Gastrocnemius medialis (tissue), 4 donors: ENCODE results near the gene ZBTB44. TPM values are rescaled to one million over a fixed set of nuclear protein-coding genes. Genes with fewer than 3 reads are reported as not detected.

ENCODE experiments used
- ATAC-seq, 2 donors: fragments of 150-250 bp; one replicate each; pipeline ENCODE4 v1.9.1; 2016
- DNase-seq, 2 donors: peaks; one replicate each; pipeline ENCODE4 v3.0.0-alpha.2; 2019
- H3K27ac ChIP-seq, 4 donors: fragments of 200-600 bp; sonication (generic); 1 replicate in 1 of 4; 2 replicates in 3 of 4; pipeline ENCODE4 v1.5.1; 2016 to 2018; ENCODE audit warnings: mild to moderate bottlenecking in 2 of 4, moderate library complexity in 1 of 4
- H3K27me3 ChIP-seq, 3 donors: fragments of 200-600 bp; sonication (generic) in 2 of 3; 1 replicate in 1 of 3; 2 replicates in 2 of 3; pipeline versions ENCODE4 v1.5.1 to v1.6.0; 2016 to 2019; ENCODE audit warnings: mild to moderate bottlenecking in 1 of 3, moderate library complexity in 1 of 3
- H3K36me3 ChIP-seq, 2 donors: fragments of 200-600 bp; sonication (generic) in 1 of 2; one replicate each; pipeline ENCODE4 v1.5.1; 2017 to 2018
- H3K4me1 ChIP-seq, 2 donors: fragments of 200-600 bp; sonication (generic) in 1 of 2; one replicate each; pipeline ENCODE4 v1.5.1; 2016 to 2017; ENCODE audit warnings: mild to moderate bottlenecking in 2 of 2
- H3K4me3 ChIP-seq, 4 donors: fragments of 200-600 bp; sonication (generic) in 3 of 4; 1 replicate in 1 of 4; 2 replicates in 3 of 4; pipeline ENCODE4 v1.5.1; 2016 to 2019; ENCODE audit warnings: mild to moderate bottlenecking in 2 of 4
- H3K9me3 ChIP-seq, 3 donors: fragments of 200-600 bp; sonication (generic) in 2 of 3; 1 replicate in 1 of 3; 2 replicates in 2 of 3; pipeline ENCODE4 v1.5.1; 2016 to 2019
- CTCF ChIP-seq, 5 experiments: fragments of 450-650 bp in 3 of 5; fragments of 200-600 bp in 2 of 5; sonication (generic) in 2 of 5; IDR thresholded peaks in 4 of 5; conservative IDR thresholded peaks in 1 of 5; 1 replicate in 4 of 5; 2 replicates in 1 of 5; pipeline ENCODE4 v1.5.1; 2016 to 2019; ENCODE audit warnings: antibody characterized with exemption in 5 of 5, mild to moderate bottlenecking in 3 of 5, moderate library complexity in 3 of 5
- POLR2A ChIP-seq, 2 donors: fragments of 450-650 bp; IDR thresholded peaks; one replicate each; pipeline ENCODE4 v1.6.1; 2017; ENCODE audit warnings: antibody characterized with exemption in 2 of 2, mild to moderate bottlenecking in 2 of 2, moderate library complexity in 2 of 2
- in situ Hi-C, 4 donors: fragments of 200-750 bp; cut with MboI; loops; one replicate each; pipeline versions ENCODE4 v1.15.0 to v1.8.0; 2017; ENCODE audit warnings: low sequenced_read_pairs in 4 of 4
- intact Hi-C: fragments of 100-400 bp; cut with DNase I; formaldehyde crosslinking; loops from one replicate; pipeline ENCODE4 v1.15.1; 2023; ENCODE audit warnings: low total_unique reads
- total RNA-seq, 4 donors: library from RNA; depleted of rRNA; stranded (reverse); fragments of >200 nt; gene quantifications; one replicate each; pipeline versions ENCODE4 v1.1.0 to v1.2.3, GENCODE V29; 2016

Gene ZBTB44
- total RNA-seq, 4 donors from 2014 or later = 57.4 to 108 (median 68.8) TPM

DNA sequence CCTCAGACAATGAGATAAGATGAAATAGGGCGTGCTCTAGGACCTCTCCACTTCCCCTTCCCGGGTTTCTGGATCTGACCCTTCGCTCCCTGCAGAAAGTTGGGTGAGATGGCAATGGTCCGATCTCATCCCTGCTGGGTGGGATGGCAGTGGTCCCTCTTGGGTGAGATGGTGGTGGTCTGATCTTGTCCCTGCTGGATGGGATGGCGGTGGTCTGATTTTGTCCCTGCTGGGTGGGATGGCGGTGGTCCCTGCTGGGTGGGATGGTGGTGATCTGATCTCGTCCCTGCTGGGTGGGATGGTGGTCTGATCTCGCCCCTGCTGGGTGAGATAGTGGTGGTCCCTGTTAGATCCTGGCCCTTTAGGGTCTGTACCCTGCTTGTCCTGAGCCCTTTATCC, 133.8 kb downstream of the ZBTB44 start:
- no peaks in the 10 kb centered on the region for H3K36me3 ChIP-seq
- TF ChIP-seq CTCF (IDR thresholded peaks at IDR 0.05 in 4 of 5, conservative IDR thresholded peaks at IDR 0.05 in 1 of 5) (no peak), POLR2A (IDR thresholded peaks at IDR 0.05) (no peak)
- no peak overlapping the region for H3K4me3 ChIP-seq
- in situ Hi-C loops = no loop called here
- H3K9me3 ChIP-seq = no peaks in the 10 kb centered on the region
- DNase-seq (no peak), ATAC-seq (no peak)
- no peaks in the 10 kb centered on the region for H3K27me3 ChIP-seq
- H3K27ac ChIP-seq = no peak overlapping the region
- intact Hi-C loops = no loop called here
- peaks cover 19 to 21% of the 10 kb centered on the region in 2 donors for H3K4me1 ChIP-seq

GRCh38 chr11:130180491-130180890, 134.2 kb downstream of the ZBTB44 start:
- in situ Hi-C loops (no loop called here), intact Hi-C loops (no loop called here)
- H3K9me3 ChIP-seq = no peaks in the 10 kb centered on the region
- no peak for ATAC-seq
- H3K4me3 ChIP-seq = no peak overlapping the region
- no peak for TF ChIP-seq POLR2A (IDR thresholded peaks at IDR 0.05)
- TF ChIP-seq CTCF (IDR thresholded peaks at IDR 0.05 in 4 of 5, conservative IDR thresholded peaks at IDR 0.05 in 1 of 5) = no peak
- H3K36me3 ChIP-seq = no peaks in the 10 kb centered on the region
- H3K27me3 ChIP-seq = no peaks in the 10 kb centered on the region
- DNase-seq = no peak
- no peak overlapping the region for H3K27ac ChIP-seq
- peaks cover 19 to 21% of the 10 kb centered on the region in 2 donors for H3K4me1 ChIP-seq

DNA sequence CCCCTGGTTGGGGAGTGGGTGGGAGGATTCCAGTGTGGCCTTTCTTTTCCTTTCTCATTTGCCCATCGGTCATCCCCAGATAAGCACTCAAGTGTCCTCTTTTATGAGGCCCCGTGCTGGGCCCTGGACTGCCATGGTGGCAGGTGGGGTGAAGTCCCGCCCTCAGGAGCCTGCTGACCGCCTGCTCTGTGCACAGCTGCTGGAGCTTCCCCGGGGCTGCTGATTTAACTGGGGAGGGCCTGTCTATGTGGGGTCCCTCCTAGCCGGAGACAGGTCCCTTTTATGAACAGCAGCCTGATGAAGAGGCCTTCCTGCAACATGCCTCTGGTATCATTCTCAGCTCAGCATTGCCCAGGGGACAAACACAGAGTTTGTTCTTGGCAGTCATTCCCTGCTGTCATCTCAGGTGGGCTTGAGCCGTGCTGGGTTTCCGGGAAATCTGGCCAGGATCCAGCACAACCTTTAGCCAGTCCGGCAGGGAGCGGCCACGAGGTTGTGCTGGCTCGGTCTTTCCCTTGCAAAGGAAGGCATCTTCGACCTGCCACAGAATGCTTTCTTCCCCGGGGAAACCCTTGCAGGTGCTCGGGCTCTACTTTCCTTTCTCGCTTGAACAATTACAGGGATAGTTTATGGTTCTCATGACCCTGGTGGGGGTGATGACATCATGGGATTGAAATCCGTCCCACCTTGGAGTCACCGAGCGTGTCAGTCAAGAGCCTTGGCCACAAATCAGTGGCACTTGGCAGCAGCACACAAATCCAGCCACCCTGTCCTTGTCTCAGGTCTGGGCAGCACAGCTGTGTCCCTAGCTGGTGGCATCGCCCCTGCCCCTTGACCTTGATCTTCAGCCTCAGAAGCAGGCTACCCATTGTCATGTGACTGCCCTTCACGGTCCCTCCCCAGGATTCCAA, 135.1 kb downstream of the ZBTB44 start:
- H3K4me3 ChIP-seq = no peak overlapping the region
- no peaks in the 10 kb centered on the region for H3K27me3 ChIP-seq
- H3K36me3 ChIP-seq = no peaks in the 10 kb centered on the region
- intact Hi-C loops = no loop called here
- TF ChIP-seq CTCF (IDR thresholded peaks at IDR 0.05 in 4 of 5, conservative IDR thresholded peaks at IDR 0.05 in 1 of 5) = no peak
- TF ChIP-seq POLR2A (IDR thresholded peaks at IDR 0.05) = no peak
- no peak for DNase-seq
- peaks cover 19 to 21% of the 10 kb centered on the region in 2 donors for H3K4me1 ChIP-seq
- no peak for ATAC-seq
- no peak overlapping the region for H3K27ac ChIP-seq
- in situ Hi-C loops = no loop called here
- H3K9me3 ChIP-seq = no peaks in the 10 kb centered on the region

- no peaks in the 10 kb centered on the region for H3K9me3 ChIP-seq
- H3K27me3 ChIP-seq = no peaks in the 10 kb centered on the region
- H3K4me1 ChIP-seq = peaks cover 19 to 21% of the 10 kb centered on the region in 2 donors
- ATAC-seq (no peak), DNase-seq (no peak)
- in situ Hi-C loops (no loop called here), intact Hi-C loops (no loop called here)
- H3K4me3 ChIP-seq = no peak overlapping the region
- no peaks in the 10 kb centered on the region for H3K36me3 ChIP-seq
- TF ChIP-seq POLR2A (IDR thresholded peaks at IDR 0.05) (no peak), CTCF (IDR thresholded peaks at IDR 0.05 in 4 of 5, conservative IDR thresholded peaks at IDR 0.05 in 1 of 5) (no peak)
- H3K27ac ChIP-seq = no peak overlapping the region
Measured at GRCh38 chr11:130178441-130179339, 136.0 kb downstream of the ZBTB44 start.
